ENCODE results near the gene GAS2L3.
"Not testable (repeated sequence)": the region's sequence is repeated elsewhere in the genome, so short reads cannot be mapped to it uniquely, and the experiment has no call there.

Gene GAS2L3
- 0 to 1.5 reads per million in 2 donors for total RNA-seq

DNA sequence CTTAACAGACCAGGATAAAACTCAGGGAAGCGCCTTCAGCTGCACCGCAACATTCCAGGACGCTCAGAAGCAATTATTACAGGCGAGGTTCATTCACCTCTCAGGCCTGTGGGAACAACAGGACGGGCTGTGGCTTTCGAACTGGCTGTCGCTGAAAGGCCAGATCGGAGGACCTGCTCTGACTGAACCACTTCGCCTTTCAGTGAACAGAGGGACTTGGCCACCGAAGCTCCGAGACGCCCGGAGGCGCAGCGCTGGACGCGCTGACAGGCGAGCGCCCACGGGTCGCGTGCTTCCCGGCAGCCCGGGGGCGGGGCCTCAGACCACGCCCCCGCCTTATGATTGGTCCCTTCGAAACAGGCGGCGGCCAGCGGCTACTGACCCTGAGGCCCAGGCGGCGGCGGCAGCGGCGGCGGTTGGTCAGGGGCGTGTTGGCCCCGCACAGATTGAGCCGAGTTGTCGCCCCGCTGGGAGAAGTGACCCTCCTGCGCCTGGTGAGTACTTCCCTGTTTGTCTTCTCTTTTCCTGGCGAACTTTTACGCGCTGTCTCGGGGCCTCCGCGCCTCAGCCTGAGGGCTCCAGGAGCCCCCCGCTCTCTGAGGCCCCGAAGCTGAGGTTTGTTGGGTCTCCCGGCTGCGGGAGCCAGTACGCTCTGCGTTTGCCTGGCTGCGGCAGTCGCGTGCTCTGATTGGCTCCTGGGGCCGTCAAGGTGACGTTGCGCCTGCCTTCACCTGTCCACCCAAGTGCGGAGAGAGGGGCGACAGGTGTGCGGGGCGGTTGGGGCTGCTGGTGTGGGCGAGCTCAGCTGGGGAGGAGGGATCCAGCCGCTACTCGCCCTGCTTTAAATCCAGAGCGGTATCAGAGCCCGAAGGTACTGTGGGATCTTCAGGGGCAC, at the start of gene GAS2L3:
Gene GAS2L3 (plus strand): TSS at position 393 of the 895 bp plus-strand sequence. CDS start 21,221 bp downstream, outside the sequence.
- DNase-seq = peak in 4 of 5 experiments; percentile 25 to 66 (median 32)

DNA sequence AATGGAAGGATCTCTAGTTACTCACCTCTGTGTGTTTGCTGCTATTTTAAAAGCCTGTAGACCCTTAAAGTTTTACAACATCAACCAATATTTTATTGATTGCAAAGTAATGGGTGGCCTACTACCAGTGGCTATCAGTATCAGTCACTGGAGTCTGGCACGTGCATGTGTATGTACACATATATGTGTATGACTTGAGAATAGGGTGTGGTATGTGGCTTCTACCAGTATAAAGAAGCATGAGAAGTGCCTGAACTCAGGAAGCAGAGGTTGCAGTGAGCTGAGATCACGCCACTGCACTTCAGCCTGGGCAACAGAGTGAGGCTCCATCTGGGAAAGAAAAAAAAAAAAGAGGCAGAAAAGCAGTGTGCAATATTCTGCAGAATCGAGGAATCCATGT, 45.5 kb upstream of the GAS2L3 start:
- no peak for DNase-seq

DNA sequence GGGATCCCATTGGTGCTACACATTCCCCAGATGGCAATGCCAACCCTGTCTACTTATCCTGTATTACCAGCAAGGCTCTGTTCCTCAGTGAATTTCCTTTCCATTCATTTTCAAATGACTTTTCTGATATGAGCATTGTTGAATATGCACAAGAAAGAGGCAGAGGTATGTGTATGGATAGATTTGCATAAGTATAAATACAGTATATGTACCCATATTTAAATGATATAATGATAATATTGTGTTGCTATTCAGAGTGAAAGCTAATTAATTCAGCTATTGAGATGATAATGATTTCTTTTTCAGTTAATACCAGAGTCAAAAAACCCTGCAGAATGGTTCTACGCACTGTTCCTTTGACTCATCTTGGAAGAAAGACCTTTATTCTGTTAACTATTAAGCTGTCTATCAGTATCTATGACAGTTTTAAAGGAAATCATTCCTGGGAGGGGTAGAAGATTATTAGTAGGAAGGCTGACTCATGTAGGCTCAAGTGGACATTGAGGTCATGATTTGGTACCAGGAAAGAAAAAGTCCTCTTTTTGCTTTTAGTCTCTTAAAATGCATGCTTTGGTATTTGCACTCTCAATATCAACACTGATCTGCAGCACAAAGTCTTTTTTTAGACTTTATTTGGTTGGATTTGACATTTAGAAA, 44.9 kb upstream of the GAS2L3 start:
- no peak for DNase-seq

DNA sequence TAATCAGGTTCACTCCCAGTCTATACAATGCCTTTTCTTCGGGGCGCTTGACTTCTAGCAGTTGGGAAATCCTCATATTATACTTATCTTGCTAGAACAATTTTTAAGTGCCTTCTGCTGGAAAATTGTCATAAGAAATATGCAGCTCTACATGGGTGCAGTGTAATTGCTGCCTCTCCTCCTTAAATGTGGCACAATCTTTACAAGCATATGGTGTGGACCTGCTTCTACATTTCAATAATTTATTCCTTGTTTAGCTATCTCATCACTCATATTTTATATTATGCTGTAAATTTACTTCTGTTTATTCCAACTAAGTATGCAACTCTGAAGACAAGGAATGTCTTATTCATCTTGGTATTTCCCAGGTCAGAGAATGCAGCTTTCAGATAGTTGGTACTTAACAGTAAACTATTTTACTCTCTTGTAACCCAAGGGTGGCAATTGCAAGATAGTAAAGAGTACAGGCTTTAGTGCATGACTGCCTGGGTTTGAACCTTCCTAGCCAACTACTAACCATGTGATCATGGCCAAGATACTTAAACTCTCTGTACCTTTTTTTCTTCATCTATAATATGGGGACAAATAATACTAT, 43.6 kb upstream of the GAS2L3 start:
- no peak for DNase-seq

DNA sequence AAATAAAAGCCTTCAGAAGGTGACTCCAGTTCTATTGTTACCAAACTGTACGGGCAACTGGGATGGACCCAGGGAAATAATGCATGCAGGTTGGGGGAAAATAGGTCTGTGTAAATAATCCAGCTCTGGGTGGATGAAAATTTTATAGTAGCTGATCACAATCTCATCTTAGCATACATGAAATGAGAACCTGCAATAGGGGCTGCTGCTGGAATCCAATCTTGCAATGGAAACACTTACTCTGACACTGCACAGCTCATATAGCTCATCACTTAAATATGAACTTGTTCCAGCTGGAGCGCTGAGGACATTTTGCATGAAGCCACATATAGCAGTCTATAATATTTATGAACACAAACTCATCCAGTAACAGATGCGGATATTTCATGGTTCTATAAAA, 40.1 kb upstream of the GAS2L3 start:
- DNase-seq = no peak

DNA sequence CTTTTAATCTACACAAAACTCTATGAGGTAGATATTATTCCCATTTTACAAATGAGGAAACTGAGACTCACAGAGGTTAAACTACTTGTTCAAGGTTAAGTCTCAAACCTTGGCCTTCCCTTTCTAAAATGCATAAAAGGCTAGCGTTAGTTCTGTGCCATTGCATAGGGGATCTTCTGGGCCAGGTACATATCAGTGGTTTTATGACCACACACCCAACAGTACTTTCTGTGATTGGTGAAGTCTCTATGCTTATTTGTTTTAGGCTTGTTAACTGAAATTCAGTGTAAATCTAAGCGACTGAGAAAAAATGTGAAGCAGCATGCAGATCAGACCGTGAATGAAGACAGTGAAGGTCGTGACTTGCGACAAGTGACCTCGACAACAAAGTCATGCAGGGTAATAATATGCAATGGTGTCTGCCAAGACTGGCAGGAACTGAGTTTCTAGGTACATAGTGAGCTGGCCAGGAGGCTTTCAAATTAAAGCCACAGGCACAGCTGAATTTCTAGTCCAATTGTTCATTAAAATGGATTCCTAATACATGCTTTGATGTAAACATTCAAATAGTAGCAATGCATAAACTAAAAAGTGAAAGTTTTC, 38.8 kb upstream of the GAS2L3 start:
- DNase-seq = no peak

DNA sequence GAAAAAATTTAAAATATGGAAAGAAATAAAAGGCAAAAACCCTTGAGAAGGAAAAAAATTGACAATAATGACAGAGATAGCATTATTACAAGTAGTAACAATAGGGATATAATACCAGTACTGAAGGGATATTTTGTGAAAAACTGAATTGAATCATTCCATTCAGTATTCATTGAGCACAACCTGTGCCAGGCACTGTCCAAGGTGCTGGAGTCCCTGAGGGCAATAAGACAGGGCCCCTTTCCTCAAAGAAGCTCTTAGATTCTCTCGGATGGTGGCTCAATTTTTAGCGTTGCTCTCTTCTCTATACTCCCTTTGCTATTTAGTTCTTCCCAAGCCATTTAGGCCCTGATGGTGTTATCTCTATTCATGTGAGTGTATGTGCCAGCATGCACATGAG, 34.3 kb upstream of the GAS2L3 start:
- peak in 1 of 5 experiments; percentile 30 for DNase-seq

DNA sequence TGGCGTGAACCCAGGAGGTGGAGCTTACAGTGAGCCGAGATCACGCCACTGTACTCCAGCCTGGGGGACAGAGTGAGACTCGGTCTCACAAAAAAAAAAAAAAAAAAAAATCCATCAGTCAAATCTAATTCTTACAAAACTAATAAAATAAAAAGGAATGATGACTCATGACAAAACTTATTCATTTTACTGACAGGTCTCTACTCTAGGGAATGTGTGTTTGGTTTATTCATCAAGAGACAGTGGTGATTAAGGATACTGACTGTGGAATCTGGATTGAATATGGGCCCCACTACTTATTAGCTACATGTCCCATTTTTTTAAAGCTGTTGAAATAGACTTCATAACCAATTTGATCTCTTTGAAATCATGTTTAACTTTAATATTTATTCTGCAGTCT, 29.3 kb upstream of the GAS2L3 start:
- no peak for DNase-seq

DNA sequence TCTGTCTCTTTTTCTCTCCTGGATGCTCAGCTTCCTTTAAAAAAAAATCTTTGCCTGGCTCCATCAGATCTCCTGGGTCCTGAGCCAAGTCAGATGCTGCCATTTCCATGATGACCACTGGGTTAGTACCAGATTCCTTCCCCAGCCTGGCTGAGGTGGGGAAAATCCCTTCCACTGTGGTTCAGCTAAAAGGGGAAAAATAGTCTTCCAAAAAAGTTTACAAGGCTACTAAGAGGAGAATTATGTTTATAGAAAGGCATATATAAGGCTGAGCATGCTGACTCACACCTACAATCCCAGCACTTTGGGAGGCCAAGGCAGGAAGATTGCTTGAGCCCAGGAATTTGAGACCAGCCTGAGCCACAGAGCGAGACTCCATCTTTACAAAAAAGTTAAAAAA, 28.4 kb upstream of the GAS2L3 start:
- no peak for DNase-seq

DNA sequence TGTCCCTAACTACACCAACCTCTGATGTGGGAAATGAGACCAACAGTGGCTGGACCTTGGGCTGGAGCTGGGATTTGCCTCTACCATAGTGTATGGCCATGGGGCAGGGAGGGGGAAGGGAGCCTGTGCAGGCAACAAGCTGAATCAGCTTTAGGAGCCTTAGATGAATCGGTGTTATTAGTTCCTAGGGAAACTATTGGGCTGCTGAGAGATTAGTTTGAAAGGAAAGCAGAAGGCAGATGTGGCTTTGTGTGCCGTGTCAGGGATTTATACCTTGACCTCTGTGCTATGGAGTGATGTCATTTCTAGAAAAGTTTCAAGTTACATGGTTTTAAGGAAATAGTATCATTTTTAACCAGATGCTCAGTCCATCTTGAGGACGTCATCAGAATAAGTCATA, 19.5 kb upstream of the GAS2L3 start:
- no peak for DNase-seq

DNA sequence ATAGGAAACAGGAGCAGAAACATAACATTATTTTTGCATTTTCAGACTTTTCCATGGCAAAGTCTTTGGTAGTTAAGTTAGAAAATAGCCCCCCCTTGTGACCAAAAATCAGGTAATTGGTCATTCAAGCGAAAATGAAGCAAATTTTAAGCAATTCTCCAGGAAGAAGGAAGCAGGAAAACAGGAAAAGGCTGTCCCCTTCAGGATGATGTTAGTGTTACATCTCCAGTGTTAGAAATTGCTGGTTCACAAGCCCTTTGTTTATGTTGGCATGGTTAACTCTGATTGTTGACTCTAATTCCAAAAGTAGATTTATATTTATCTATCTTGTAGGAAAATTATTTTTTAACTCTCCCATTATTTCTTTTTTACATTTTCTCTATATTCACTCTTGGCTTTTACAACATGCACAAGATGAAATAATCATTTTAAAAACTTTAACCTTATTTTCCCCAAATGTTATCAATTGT, 18.8 kb upstream of the GAS2L3 start:
- DNase-seq = peak in 1 of 5 experiments; percentile 25

DNA sequence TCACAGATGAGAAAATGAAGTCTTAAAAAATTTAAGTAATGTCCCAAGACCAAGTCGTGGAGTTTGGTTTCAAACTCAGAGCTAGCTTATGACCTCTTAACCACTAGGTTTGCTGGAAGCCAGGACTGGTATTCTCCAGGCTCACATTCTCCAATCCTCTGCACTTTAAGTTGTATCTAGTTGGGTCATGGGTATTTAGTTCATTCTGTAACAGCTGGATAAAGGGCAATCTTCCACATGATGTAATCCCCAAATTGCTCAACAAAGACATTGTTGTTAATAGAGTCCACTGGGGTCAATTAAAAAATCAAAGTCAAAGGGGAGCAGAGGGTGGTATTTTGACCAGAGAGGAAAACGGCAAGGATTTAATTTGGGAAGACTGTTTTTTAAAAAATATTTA, 17.8 kb upstream of the GAS2L3 start:
- DNase-seq = no peak

DNA sequence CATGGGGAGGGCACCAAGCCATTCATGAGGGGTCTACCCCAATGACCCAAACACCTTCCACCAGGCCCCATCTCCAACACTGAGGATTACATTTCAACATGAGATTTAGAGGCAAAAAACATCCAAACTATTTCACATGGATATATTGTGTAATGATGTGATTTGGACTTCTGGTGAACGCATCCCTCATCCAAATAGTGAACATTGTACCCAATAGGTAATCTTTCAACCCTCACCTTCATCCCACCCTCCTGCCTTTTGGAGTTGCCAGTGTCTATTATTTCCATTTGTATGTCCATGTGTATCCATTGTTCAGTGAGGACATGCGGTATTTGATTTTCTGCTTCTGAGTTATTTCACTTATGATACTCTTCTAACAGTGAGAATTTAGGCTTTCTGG, 16.1 kb upstream of the GAS2L3 start:
- no peak for DNase-seq

DNA sequence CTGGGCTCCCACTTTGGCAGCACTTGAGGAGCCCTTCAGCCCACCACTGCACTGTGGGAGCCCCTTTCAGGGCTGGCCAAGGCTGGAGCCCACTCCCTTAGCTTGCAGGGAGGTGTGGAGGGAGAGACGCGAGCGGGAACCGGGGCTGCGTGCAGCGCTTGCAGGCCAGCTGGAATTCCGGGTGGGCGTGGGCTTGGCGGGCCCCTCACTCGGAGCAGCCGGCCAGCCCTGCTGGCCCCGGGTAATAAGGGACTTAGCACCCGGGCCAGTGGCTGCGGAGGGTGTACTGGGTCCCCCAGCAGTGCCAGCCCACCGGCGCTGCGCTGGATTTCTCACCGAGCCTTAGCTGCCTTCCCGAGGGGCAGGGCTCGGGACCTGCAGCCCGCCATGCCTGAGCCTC, 14.2 kb upstream of the GAS2L3 start:
- not testable (repeated sequence) for DNase-seq

DNA sequence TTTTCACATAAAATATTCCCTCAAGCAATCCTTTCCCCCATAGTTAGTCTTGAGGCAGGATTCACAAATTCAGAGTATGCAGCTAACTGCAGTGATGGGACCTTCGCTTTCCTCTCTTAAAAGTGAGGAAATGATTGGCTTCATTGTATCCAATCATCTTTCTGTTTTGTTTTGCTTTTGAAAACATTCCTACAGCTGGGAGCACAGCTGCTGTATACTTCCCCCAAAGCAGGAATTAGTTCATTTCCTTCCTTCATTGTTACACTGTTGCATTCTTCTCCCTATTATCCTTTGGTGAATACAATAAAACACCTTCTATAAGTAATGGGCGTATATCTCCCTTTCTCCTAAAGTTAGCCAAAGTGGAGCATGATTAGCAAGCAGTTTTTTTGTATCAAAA, 9.4 kb upstream of the GAS2L3 start:
- no peak for DNase-seq

DNA sequence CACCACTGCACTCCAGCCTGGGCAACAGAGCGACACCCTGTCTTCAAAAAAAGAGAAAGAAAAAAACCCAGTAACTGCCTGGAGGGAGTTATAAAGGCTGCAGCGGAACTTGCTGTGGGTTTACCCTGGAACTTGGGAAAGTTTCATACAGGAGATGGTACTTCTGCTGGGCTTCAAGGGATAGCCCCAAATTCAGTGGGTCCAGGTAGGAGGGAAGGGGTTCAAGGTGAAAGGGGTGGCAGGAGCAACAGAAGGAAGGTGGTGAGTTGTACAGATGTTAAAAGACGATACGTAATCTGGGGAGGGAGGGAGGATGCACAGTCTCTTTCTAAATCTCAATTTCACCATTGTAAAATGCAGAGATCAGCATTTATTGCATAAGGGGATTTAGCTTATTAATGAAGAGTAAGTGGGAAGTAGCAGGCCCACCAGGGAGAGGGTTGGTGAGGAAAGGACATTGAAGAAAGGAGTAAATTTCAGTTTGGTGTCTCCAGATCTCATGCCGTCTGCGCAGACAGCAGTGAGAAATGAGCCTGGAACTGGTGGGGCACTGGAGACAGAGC, 8.5 kb upstream of the GAS2L3 start:
- no peak for DNase-seq

DNA sequence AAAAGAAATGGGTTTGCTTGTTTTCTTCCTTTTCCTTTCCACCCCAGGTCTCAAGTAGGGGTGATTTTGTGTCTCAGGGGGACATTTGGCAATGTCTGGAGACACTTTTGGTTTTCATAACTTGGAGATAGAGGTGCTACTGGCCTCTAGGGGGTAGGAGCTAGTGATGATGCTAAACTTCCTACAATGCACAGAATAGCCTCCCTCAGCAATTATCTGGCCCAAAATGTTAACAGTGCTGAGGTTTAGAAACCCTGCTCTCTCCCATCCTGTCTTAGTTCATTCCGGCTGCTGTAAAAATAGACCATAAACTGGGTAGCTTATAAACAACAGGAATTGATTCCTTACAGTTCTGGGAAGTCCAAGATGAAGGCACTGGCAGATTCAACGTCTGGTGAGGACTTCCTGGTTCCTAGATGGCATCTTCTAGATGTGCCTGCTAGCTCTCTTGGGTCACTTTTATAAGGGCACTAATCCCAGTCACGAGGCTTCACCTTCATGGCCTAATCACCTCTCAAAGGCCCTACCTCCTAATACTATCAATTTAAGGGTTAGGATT, 7.4 kb upstream of the GAS2L3 start:
- no peak for DNase-seq

DNA sequence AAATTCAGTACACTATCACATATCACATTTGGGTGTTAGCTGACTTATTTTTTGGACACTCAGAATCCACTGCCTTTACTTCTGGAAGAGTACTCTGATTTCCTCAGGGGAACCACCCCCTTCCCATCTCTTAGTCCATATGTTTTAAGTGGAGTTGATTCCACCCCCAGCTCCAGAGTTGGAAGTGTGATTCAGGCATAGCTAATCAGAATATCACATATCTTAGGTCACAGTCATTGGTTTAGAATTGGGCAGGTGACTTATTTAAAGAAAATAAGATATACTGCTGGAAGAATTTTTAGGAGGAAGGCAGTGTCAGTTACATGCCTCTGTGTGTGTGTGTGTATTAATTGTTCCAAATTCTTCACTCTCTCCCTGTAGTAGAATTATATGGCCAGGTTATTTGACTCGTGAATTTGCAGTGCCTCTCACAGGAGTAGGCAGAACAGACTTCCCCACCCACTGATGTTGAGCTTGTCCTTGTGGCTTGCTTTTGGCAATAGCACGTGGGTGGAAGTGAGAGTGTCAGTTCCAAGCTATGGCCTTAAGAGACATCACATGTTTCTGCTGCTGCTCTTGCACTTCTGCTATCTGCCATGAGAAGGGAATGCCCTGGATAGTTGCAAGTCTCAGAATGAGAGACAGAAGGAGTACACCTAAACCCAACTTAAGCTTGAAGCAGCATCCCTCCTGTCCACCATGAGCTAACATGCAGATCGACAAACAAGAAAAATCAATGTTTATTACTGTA, 6.4 kb upstream of the GAS2L3 start:
- peak in 1 of 5 experiments; percentile 7 for DNase-seq

DNA sequence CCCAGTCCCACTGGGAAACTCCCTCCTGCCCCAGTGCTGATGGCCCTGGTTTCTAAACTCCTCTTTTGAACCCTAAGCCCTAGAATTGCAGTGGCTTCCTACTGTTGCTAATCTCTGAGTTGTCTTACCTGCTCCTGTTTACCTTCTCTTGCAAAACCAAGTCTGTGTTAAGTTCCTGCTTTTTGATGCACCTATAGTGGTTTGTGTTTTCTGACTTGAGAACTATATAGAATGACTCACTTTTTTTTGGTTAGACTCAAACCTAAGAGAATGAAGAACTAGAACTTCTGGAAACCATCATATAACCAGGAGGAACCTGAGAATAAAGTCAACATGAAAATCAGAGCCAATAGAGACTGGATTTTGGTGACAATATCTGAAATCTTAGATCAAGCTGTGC, 5.5 kb upstream of the GAS2L3 start:
- no peak for DNase-seq

DNA sequence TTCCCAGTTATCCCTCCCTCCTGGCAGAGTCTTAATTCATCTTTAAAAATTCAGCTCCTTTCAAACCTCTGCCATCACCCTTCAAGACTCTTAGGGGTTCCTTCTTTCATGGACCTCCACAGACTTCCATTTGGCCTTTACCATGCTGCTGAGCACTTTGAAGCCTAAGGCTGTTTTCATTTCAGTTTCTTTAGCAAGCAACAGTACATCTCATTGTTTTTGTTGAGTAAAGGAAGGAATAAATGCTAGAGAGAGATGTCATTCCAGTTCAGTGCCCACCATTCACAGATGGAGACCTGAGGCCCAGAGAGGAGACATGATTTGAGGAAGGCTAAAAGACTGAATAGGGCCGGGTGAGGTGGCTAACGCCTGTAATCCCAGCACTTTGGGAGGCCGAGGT, 1.3 kb upstream of the GAS2L3 start:
- DNase-seq = no peak

DNA sequence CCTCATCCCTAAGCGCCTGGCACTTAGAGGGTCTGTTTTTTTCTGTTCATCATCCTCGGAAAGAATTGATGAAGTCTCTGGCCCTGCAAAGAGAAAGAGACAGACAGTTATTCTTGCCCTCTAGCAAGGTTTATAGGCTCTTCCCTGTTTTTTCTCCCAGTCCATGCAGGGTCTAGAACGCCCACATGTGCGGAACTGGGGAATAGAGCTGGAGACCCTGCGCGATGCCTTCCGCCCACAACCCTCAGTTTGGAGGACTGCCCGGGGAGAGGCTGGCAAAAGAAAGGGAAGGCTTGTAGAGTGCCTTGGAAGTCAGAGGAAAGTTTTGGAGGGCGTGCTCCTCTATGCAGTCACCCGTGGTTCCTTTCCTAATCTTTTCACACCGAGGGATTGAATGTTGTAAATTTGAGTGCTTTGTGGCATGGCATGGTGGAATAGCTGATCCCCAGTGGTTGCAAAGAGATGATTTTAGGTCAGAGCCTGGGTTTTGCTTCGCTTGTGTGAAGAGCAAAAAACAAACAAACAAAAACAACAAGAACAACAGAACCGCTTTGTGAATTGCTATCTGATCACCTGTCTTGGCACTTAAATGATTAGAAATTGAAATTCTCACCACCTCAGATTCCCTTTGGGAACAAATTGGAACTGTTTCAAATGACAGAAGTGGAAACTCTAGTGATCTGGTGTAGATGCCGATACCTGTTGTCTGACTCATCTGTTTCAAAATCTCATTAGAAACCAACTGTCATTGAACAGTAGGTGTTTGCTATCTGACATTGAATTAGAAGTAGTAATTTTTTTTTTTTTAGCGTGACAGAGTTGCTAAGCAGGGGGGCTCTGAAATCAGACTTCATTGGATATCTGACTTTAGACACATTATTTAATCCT, 947 bp downstream of the GAS2L3 start:
- DNase-seq = no peak
